Measurements from ENCODE around the gene PLCXD3. TPM values are rescaled to one million over a fixed set of nuclear protein-coding genes. Genes with fewer than 3 reads are reported as not detected.
"Not testable (repeated sequence)": the region's sequence is repeated elsewhere in the genome, so short reads cannot be mapped to it uniquely, and the experiment has no call there.

Gene PLCXD3
- total RNA-seq, 1 experiment from 2014 or later, result 0.11 TPM

DNA sequence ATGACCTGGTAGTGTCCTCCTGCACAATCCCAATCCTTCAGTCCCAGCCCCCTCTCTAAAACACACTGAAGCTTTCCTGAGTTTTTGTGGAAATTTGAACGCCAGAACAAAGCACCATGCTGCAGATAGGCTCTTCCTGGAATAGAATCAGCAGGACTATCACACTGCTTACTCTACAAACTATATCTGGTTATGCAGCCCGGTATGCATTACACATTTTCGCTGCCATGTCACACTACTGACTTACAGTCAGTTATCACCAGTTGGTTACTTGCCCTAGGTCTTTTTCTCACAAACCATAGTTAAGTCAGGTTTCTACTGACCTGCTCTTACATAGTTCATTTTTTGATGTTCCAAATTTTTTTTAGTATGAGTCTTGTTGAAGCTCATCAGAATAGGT lies 24.9 kb downstream of the PLCXD3 start:
- Histone ChIP-seq H3F3A (ENCODE audit: insufficient read depth, low read depth) (no peaks in the 10 kb centered on the region), H4K20me1 (ENCODE audit: insufficient read depth) (no peaks in the 10 kb centered on the region), H3K4me1 (replicated peaks; ENCODE audit: insufficient read depth) (no peaks in the 10 kb centered on the region), H3K9me3 (ENCODE audit: insufficient read depth, low read depth) (no peaks in the 10 kb centered on the region), H3K4me2 (no peak overlapping the region), H3K27ac (no peak overlapping the region), H3K4me3 (no peak overlapping the region), H3K79me2 (ENCODE audit: low read depth) (no peaks in the 10 kb centered on the region), H3K27me3 (ENCODE audit: insufficient read depth, low read depth) (no peaks in the 10 kb centered on the region), H3K9me2 (ENCODE audit: insufficient read depth) (no peaks in the 10 kb centered on the region), H2AFZ (no peak overlapping the region), H3K36me3 (ENCODE audit: low read depth) (no peaks in the 10 kb centered on the region)
- BruUV-seq (replicated peaks), result no TSS peak
- DNase-seq, result no peak
- TF ChIP-seq EZH2 (IDR thresholded peaks at IDR 0.05; ENCODE audit: low read depth), result no peak
- TF ChIP-seq, protein P1, sequence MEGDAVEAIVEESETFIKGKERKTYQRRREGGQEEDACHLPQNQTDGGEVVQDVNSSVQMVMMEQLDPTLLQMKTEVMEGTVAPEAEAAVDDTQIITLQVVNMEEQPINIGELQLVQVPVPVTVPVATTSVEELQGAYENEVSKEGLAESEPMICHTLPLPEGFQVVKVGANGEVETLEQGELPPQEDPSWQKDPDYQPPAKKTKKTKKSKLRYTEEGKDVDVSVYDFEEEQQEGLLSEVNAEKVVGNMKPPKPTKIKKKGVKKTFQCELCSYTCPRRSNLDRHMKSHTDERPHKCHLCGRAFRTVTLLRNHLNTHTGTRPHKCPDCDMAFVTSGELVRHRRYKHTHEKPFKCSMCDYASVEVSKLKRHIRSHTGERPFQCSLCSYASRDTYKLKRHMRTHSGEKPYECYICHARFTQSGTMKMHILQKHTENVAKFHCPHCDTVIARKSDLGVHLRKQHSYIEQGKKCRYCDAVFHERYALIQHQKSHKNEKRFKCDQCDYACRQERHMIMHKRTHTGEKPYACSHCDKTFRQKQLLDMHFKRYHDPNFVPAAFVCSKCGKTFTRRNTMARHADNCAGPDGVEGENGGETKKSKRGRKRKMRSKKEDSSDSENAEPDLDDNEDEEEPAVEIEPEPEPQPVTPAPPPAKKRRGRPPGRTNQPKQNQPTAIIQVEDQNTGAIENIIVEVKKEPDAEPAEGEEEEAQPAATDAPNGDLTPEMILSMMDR (conservative IDR thresholded peaks at IDR 0.05), result no peak
- ChIA-PET CTCF (no interaction called here), POLR2A (ENCODE audit: unreplicated experiment) (no interaction called here)
- intact Hi-C loops (cut with micrococcal nuclease; ENCODE audit: unreplicated experiment), result no loop called here

DNA sequence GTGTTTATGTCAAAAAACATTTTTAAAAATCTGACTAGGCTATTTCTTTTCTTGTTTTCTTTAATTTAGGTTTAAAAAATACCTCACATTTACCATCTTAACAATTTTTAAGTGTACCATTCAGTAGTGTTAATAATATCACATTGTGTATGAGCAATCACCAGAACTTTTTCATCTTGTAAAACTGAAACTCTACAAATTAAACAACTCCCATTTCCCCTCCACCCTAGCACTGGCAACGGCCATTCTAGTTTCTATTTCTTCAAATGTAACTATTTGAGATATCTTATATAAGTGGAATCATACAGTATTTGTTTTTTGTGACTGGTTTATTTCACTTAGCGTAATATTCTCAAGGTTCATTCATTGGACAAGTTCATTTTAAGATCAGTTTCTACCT lies 27.7 kb downstream of the PLCXD3 start:
- Histone ChIP-seq H4K20me1 (ENCODE audit: insufficient read depth) (no peaks in the 10 kb centered on the region), H3K4me1 (replicated peaks; ENCODE audit: insufficient read depth) (no peaks in the 10 kb centered on the region), H3K36me3 (ENCODE audit: low read depth) (no peaks in the 10 kb centered on the region), H3K9me2 (ENCODE audit: insufficient read depth) (no peaks in the 10 kb centered on the region), H3F3A (ENCODE audit: insufficient read depth, low read depth) (no peaks in the 10 kb centered on the region), H3K27ac (no peak overlapping the region), H3K4me3 (no peak overlapping the region), H2AFZ (no peak overlapping the region), H3K27me3 (ENCODE audit: insufficient read depth, low read depth) (no peaks in the 10 kb centered on the region), H3K9me3 (ENCODE audit: insufficient read depth, low read depth) (no peaks in the 10 kb centered on the region), H3K4me2 (no peak overlapping the region), H3K79me2 (ENCODE audit: low read depth) (no peaks in the 10 kb centered on the region)
- TF ChIP-seq, protein P1 (conservative IDR thresholded peaks at IDR 0.05), result no peak
- no peak for TF ChIP-seq EZH2 (IDR thresholded peaks at IDR 0.05; ENCODE audit: low read depth)
- ChIA-PET POLR2A (ENCODE audit: unreplicated experiment) (no interaction called here), CTCF (no interaction called here)
- no peak for DNase-seq
- intact Hi-C loops (cut with micrococcal nuclease; ENCODE audit: unreplicated experiment), result no loop called here
- BruUV-seq (replicated peaks), result no TSS peak

DNA sequence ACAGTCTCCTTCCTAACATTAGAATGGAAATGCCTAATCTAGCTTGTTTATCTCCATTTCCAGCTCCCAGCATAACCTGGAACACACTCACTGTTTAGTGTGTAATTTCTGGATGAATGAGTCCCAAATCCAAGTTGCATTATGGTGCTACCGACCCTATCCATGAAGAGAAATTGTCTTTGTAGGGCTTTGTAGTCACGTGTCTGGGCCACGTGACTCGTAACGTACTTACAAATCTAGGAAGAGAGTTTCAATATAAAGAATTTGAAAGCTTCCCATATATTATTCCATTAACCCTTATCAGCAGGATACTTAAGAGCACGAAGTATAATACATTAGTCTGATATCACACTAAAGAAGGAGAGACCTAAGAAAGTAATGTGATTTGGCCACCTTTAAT lies 28.2 kb downstream of the PLCXD3 start:
- no TSS peak for BruUV-seq (replicated peaks)
- H2AFZ ChIP-seq, result no peak overlapping the region

DNA sequence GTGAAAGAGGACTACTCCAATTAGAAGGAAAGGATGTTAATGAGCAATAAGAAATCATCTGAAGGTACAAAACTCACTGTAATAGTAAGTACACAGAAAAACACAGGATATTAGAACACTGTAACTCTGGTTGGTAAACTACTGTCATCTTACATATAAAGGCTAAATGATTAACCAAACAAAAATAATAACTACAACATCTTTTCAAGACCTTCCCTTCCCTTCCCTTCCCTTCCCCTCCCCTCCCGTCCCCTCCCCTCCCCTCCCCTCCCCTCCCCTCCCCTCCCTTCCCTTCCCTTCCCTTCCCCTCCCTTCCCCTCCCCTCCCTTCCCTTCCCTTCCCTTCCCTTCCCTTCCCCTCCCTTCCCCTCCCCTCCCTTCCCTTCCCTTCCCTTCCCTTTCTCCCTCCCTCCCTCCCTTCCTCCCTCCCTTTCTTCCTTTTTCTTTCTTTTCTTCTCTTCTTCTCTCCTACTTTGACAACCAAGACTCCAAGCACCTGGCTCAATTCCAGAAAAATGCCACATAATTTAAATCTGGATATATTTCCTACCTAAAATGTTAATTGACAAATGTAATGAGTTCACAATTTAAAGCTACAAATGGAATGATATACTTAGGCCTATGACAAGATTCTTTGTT lies 38.7 kb downstream of the PLCXD3 start:
- POLR2A ChIA-PET (ENCODE audit: unreplicated experiment); H3K36me3 ChIP-seq (ENCODE audit: low read depth); H3K27me3 ChIP-seq (ENCODE audit: insufficient read depth, low read depth); H3K4me2 ChIP-seq; H3K9me3 ChIP-seq (ENCODE audit: insufficient read depth, low read depth); H3K79me2 ChIP-seq (ENCODE audit: low read depth); H3K27ac ChIP-seq; DNase-seq; H3F3A ChIP-seq (ENCODE audit: insufficient read depth, low read depth); H3K9me2 ChIP-seq (ENCODE audit: insufficient read depth); H3K4me3 ChIP-seq; H4K20me1 ChIP-seq (ENCODE audit: insufficient read depth); H2AFZ ChIP-seq; intact Hi-C loops (cut with micrococcal nuclease; ENCODE audit: unreplicated experiment); H3K4me1 ChIP-seq (replicated peaks; ENCODE audit: insufficient read depth); CTCF ChIA-PET; BruUV-seq (replicated peaks): not testable (repeated sequence)

More for the DNA sequence above, 28.2 kb downstream of the PLCXD3 start:
- H3F3A ChIP-seq (ENCODE audit: insufficient read depth, low read depth), result no peaks in the 10 kb centered on the region
- TF ChIP-seq, protein P1 (conservative IDR thresholded peaks at IDR 0.05), result no peak
- no peak for TF ChIP-seq EZH2 (IDR thresholded peaks at IDR 0.05; ENCODE audit: low read depth)
- intact Hi-C loops (cut with micrococcal nuclease; ENCODE audit: unreplicated experiment), result no loop called here
- H3K4me3 ChIP-seq, result no peak overlapping the region
- no peaks in the 10 kb centered on the region for H3K36me3 ChIP-seq (ENCODE audit: low read depth)
- no peak overlapping the region for H3K27ac ChIP-seq
- DNase-seq, result no peak
- H3K79me2 ChIP-seq (ENCODE audit: low read depth), result no peaks in the 10 kb centered on the region
- CTCF ChIA-PET, result no interaction called here
- no peak overlapping the region for H3K4me2 ChIP-seq
- no peaks in the 10 kb centered on the region for H3K9me3 ChIP-seq (ENCODE audit: insufficient read depth, low read depth)
- H4K20me1 ChIP-seq (ENCODE audit: insufficient read depth), result no peaks in the 10 kb centered on the region
- POLR2A ChIA-PET (ENCODE audit: unreplicated experiment), result no interaction called here
- H3K4me1 ChIP-seq (replicated peaks; ENCODE audit: insufficient read depth), result no peaks in the 10 kb centered on the region
- no peaks in the 10 kb centered on the region for H3K9me2 ChIP-seq (ENCODE audit: insufficient read depth)
- H3K27me3 ChIP-seq (ENCODE audit: insufficient read depth, low read depth), result no peaks in the 10 kb centered on the region

Measured in PC-9 (cell line).